Amniotic stem cell (primary cell): ENCODE measurements around the gene IL36RN.
"Not testable (repeated sequence)": the region's sequence is repeated elsewhere in the genome, so short reads cannot be mapped to it uniquely, and the experiment has no call there.

ENCODE experiments used
- DNase-seq: peaks from one replicate; lab custom pipeline; 2025; lab: John Stamatoyannopoulos, UW

The IL36RN gene

DNA sequence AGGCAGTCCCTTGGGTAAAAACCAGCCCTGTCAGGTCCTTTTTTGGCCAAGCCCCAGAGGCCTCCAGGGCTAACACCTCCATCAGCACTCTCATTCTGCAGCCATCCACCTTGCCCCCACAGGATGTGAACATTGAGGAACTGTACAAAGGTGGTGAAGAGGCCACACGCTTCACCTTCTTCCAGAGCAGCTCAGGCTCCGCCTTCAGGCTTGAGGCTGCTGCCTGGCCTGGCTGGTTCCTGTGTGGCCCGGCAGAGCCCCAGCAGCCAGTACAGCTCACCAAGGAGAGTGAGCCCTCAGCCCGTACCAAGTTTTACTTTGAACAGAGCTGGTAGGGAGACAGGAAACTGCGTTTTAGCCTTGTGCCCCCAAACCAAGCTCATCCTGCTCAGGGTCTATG is 16.0 kb downstream of the IL36RN start:
- no peak for DNase-seq

- DNase-seq: no peak
Observed at GRCh38 chr2:113075600-113075999, 16.6 kb downstream of the IL36RN start.

DNA sequence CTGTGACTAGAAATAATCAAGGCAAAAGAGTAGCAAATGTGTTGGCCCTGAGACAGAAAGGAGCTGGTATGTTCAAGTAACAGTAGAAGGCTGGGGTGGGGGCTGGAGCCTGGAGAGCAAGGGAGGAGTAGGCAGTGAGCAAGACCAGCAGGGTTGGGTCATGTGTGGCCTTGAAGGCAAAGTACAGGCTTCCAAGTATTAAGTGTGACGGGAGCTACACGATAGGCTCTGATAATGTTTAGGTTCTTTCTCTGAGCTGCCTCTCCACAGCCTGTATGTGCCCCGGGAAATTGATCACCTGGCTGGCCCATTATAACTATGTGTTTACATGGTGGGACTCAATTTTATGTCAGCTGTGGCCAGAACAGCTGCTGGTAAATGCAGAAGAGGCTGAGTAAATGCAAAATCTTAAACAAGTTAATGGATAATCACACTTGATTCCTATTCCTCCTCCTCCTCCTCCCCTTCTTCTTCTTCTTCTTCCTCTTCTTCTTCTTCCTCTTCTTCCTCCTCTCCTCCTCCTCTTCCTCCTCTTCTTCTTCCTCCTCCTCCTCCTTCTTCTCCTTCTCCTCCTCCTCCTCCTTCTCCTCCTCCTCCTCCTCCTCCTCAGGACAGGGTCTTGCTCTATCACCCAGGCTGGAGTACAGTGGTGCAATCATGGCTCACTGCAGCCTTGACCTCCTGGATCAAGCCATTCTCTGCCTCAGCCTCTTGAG is 18.1 kb downstream of the IL36RN start:
- DNase-seq: no peak

DNA sequence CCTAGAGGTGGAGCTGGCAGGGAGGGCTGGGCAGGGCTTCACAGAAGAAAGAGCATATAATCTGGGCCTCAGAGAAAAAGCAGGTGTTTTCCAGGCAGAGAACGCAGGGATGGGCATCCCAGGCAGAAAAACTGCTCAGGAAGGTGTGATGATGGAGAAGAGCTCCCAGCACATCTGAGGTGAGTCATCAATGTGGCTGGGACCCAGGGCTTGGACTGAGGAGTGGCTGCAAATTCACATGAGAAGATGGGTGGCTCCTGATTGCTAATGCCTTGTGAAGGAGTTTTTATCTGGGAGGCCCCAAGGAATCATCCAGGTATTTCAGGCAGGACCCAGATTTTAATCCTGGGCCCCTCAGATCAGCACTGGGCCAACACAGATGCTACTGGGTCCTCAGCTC is 18.9 kb downstream of the IL36RN start:
- no peak for DNase-seq

DNA sequence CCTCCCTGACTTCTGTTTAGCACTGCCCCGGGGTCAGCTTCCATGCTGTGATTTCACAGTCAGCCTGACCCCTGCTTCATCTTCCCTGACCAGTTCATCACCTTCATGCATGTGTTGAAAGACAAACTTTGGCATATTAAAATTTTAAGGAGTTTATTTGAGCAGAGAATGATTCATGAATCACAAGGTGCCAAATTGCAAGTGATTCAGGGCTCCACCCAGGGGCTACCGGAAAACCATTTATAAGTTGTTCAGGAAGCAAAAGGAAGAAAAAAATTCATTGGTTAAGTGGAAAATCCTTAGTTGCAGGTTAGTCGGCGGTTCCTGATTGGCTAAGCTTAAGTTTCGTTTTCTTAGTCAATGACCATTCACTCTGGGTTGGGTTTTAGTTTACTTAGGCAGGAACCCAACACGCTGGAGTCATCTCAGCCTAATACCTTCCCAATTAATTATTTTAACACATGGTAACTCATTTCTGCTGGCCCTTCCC is 19.4 kb downstream of the IL36RN start:
- DNase-seq: no peak

GRCh38 chr2:113079131-113079530 is 20.1 kb downstream of the IL36RN start:
- no peak for DNase-seq

DNA sequence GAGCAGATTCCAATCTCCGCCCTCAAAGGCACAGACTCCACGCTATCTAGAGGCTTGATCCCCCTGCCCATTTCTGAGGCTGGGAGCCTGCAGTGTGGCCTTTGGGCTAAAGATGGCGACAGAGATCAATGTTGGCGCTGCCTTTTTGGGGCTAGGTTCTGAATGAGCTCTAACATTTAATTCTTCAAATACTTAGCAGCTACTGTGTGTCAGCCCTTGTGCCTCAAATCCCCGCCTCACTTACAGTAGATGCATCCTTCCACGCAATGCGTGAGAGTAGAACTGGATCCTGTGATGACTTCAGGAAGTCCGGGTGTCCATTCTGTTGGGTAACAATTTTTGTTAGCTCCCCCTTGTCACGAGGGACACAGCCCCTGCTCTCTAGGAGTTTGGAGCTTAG is 21.1 kb downstream of the IL36RN start:
- no peak for DNase-seq

DNA sequence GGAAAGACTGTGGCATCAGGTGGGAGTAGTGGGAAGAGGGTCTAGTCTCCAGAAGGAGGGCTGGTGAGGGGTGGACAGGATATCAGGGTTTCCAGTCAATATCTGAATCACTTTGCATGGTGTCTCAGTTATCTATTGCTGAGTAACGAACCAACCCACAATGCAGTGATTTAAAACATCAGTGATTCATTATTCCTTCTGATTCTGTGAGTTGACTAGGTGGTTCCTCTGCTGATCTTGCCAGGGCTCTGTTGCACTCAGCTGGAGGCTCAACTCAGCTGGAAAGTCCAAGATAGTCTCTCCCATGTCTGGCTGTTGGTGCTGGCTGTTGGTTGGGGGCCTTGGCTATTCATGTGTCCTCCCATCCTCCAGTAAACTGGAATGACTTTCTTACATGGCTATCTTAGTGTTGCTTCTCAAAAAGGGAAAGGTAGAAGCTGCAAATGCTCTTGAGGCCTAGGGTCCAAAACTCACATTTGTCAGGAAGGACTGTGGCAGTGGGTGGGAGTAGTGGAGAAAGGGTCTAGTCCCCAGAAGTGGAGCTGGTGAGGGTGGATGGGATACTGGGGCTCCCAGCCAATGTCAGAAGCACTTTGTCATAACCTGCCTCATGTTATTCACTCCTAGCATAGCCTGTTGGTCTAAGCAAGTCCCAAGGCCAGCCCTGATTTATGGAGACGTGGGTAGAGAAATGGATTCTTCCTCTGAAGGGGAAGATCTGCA is 22.7 kb downstream of the IL36RN start:
- no peak for DNase-seq

DNA sequence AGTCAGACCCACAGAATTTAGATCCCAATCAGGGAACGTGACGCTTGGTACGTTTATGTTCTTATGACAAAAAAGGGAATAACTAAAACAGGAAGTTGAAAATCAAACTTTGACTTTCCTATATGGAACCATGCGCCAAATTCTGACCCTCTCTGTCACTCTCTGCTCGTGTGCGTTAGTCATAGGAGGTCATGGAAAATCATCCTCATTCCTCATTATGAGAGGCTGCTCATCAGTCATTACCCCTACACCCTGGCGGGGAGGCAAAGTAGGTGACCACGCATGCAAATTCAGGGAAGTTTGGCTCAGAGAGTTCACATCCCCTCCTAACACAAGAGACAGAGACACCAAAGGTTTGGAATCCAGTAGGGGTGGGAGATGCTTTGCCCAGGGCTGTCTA is 24.3 kb downstream of the IL36RN start:
- DNase-seq: no peak

DNA sequence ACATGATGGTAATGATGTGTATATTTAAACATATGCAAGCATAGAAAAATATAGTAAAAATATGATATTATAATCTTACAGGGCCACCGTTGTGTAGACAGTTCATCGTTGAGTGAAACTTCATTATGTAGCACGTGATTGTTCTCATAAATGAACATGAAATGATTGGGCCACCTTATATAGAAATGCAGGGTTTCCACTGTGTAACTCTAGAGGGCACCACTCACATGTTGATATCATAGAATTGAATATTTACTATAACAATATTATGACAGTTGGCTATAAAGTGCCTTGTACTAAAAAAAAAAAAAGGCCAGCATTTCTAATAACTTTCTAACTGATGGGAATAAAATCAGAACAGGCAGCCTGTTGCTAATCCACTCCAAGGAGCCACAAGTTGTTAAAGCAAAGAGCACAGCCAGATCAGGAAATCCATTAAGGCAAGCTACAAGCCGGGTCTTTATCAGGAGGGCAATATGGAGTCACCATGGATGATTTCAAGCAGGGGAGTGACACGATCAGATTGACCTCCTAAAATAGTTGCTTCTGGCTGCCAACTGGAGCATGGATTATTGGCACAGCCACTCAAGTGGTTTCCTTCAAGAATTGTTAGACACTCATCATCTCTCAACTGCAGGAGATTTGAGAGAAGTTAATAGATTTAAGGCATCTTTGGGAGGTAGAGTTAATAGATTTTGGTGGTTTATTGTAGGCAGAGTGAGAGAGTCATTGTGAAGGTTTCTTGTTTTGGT is 25.4 kb downstream of the IL36RN start:
- DNase-seq: no peak

DNA sequence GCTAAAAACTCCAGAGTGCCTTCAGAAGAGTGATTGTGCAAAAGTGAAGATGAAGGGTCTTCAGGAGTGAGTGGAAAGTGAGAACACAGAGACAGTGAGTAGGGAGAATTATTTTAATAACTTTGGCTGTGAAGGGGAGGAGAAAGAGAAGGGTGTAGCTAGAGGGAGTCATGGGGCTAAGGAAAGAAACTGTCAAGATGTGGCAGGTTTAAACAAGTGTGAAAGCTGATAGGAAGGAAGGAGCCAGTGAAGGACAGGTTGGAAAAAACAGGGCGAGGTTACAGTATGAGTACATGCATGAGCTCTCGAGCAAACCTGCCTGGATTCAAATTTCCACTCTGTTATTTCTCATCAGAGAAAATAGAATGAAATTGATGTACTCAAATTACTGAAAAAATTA is 26.5 kb downstream of the IL36RN start:
- no peak for DNase-seq

- DNase-seq: no peak
Observed at GRCh38 chr2:113088213-113088992, 29.4 kb downstream of the IL36RN start.

GRCh38 chr2:113089916-113090315 is 30.9 kb downstream of the IL36RN start:
- no peak for DNase-seq

GRCh38 chr2:113091231-113091896 is 32.4 kb downstream of the IL36RN start:
- DNase-seq: no peak

DNA sequence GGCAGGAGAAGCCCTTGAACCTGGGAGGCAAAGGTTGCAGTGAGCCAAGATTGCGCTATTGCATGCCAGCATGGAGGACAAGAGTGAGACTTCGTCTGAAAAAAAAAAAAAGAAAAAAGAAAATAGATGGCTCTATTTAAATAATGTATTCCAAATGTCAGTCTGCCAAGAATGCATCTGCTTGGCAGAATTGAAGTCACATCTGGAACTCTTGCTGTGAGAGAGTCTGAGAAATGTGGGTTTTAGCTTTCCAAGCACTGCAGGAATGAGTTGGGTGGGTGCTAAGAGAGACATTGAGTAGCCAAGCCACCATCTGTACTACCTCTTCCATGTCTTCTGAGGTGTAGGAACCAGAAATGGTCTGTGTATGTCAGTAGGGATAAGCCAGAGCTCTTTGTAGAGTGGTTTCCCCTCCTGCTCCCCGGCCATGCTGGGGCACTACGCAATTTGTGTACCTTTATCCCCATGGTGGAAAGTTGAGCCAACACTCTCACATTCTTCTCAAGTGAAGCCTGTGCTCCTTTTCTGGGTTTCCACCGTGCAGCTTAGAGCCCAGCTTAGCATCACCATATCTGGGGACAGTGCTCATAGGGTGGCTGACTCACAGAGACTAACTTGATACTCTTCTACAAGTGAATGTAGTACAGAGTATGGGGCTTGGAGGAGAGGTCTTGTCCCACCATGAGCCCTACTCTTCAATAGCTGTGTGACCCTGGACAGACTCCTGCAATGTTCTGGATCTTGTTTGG is 34.0 kb downstream of the IL36RN start:
- no peak for DNase-seq

DNA sequence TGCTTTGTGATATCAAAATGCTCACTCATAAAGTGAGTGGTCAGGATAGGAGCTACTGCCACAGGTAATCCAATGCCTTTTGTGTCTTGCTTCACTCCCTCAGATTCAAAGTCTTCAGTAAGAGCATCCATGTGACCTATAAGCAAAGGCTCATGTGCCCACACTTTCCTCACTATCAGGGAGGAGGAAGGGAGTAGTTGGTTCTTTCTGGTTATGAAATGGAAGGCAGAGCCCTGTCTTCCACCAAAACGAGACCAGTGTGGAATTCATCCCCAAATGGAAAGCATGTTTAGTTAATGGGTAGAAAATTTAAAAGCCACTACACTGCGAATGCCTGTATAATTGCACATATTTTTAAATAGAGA is 34.6 kb downstream of the IL36RN start:
- DNase-seq: no peak

GRCh38 chr2:113096306-113096705 is 37.3 kb downstream of the IL36RN start:
- DNase-seq: not testable (repeated sequence)

DNA sequence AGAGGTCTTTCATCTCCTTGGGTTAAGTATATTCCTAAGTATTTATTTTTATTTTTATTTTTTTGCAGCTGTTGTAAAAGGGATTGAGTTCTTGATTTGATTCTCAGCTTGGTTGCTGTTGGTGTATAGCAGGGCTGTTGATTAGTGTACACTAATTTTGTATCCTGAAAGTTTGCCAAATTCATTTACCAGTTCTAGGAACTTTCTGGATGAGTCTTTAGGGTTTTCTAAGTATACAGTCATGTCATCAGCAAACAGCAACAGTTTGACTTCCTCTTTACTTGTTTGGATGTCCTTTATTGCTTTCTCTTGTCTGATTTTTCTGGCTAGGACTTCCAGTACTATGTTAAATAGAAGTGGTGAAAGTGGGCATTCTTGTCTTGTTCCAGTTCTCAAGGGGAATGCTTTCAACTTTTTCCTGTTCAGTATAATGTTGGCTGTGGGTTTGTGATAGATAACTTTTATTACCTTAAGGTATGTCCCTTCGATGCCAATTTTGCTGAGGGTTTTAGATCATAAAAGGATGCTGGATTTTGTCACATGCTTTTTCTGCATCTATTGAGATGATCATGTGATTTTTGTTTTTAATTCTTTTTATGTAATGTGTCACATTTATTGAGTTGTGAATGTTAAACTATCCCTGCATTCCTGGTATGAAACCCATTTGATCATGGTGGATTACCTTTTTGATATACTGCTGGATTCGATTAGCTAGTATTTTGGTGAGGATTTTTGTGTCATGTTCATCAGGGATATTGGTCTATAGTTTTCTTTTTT is 38.0 kb downstream of the IL36RN start:
- not testable (repeated sequence) for DNase-seq

GRCh38 chr2:113098041-113098440 is 39.0 kb downstream of the IL36RN start:
- DNase-seq: no peak

- no peak for DNase-seq
Observed at GRCh38 chr2:113098532-113098931, 39.5 kb downstream of the IL36RN start.
